ENCODE data around the gene IGDCC3. TPM values are rescaled to one million over a fixed set of nuclear protein-coding genes. Genes with fewer than 3 reads are reported as not detected.
"Not testable (repeated sequence)": the region's sequence is repeated elsewhere in the genome, so short reads cannot be mapped to it uniquely, and the experiment has no call there.

Gene IGDCC3
- total and polyA plus RNA-seq, 2 donors: 0.50 to 1.4 TPM

GRCh38 chr15:65399997-65400396 lies 22.2 kb upstream of the IGDCC3 start:
- Histone ChIP-seq H3K36me3 (ENCODE audit: control insufficient read depth in 2 of 2, insufficient read depth in 2 of 2, low read length in 1 of 2) (no peaks in the 10 kb centered on the region), H3K27ac (ENCODE audit: low read depth in 1 of 2, low read length in 1 of 2) (no peak overlapping the region), H3K4me3 (ENCODE audit: low read length in 2 of 2) (no peak overlapping the region), H3K4me1 (ENCODE audit: control insufficient read depth in 2 of 2, insufficient read depth in 2 of 2, low read length in 2 of 2) (no peaks in the 10 kb centered on the region), H3K9me3 (ENCODE audit: control insufficient read depth in 2 of 2, insufficient read depth in 1 of 2, low read length in 1 of 2) (peaks cover 0 to 2% of the 10 kb centered on the region in 2 donors), H3K27me3 (ENCODE audit: control insufficient read depth in 2 of 2, insufficient read depth in 1 of 2, low read length in 1 of 2) (peaks cover 28 to 68% of the 10 kb centered on the region in 2 donors)
- DNase-seq (ENCODE audit: low read depth in 6 of 9, low spot score in 9 of 9): no peak
- WGBS: 94% methylated on average over 2 of the region's 2 CpGs

GRCh38 chr15:65399001-65399706 lies 21.4 kb upstream of the IGDCC3 start:
- Histone ChIP-seq H3K36me3 (ENCODE audit: control insufficient read depth in 2 of 2, insufficient read depth in 2 of 2, low read length in 1 of 2) (no peaks in the 10 kb centered on the region), H3K27ac (ENCODE audit: low read depth in 1 of 2, low read length in 1 of 2) (no peak overlapping the region), H3K4me1 (ENCODE audit: control insufficient read depth in 2 of 2, insufficient read depth in 2 of 2, low read length in 2 of 2) (no peaks in the 10 kb centered on the region), H3K27me3 (ENCODE audit: control insufficient read depth in 2 of 2, insufficient read depth in 1 of 2, low read length in 1 of 2) (peaks cover 32 to 76% of the 10 kb centered on the region in 2 donors), H3K4me3 (ENCODE audit: low read length in 2 of 2) (no peak overlapping the region), H3K9me3 (ENCODE audit: control insufficient read depth in 2 of 2, insufficient read depth in 1 of 2, low read length in 1 of 2) (peaks cover 0 to 2% of the 10 kb centered on the region in 2 donors)
- WGBS: 95% methylated on average over 11 of the region's 11 CpGs
- no peak for DNase-seq (ENCODE audit: low read depth in 6 of 9, low spot score in 9 of 9)

- not testable (repeated sequence) for H3K27ac ChIP-seq (ENCODE audit: low read depth in 1 of 2, low read length in 1 of 2); H3K4me3 ChIP-seq (ENCODE audit: low read length in 2 of 2); H3K9me3 ChIP-seq (ENCODE audit: control insufficient read depth in 2 of 2, insufficient read depth in 1 of 2, low read length in 1 of 2); DNase-seq (ENCODE audit: low read depth in 6 of 9, low spot score in 9 of 9); H3K4me1 ChIP-seq (ENCODE audit: control insufficient read depth in 2 of 2, insufficient read depth in 2 of 2, low read length in 2 of 2); H3K36me3 ChIP-seq (ENCODE audit: control insufficient read depth in 2 of 2, insufficient read depth in 2 of 2, low read length in 1 of 2)
- WGBS: 95% methylated on average over 16 of the region's 16 CpGs
- peaks cover 32 to 83% of the 10 kb centered on the region in 2 donors for H3K27me3 ChIP-seq (ENCODE audit: control insufficient read depth in 2 of 2, insufficient read depth in 1 of 2, low read length in 1 of 2)
Observed at GRCh38 chr15:65398486-65398885, 20.7 kb upstream of the IGDCC3 start.

- Histone ChIP-seq H3K9me3 (ENCODE audit: control insufficient read depth in 2 of 2, insufficient read depth in 1 of 2, low read length in 1 of 2) (peaks cover 0 to 2% of the 10 kb centered on the region in 2 donors), H3K4me1 (ENCODE audit: control insufficient read depth in 2 of 2, insufficient read depth in 2 of 2, low read length in 2 of 2) (no peaks in the 10 kb centered on the region), H3K36me3 (ENCODE audit: control insufficient read depth in 2 of 2, insufficient read depth in 2 of 2, low read length in 1 of 2) (no peaks in the 10 kb centered on the region), H3K27me3 (ENCODE audit: control insufficient read depth in 2 of 2, insufficient read depth in 1 of 2, low read length in 1 of 2) (peaks cover 37 to 92% of the 10 kb centered on the region in 2 donors), H3K4me3 (ENCODE audit: low read length in 2 of 2) (no peak overlapping the region), H3K27ac (ENCODE audit: low read depth in 1 of 2, low read length in 1 of 2) (no peak overlapping the region)
- WGBS: 13% methylated on average over 10 of the region's 10 CpGs
- no peak for DNase-seq (ENCODE audit: low read depth in 6 of 9, low spot score in 9 of 9)
Observed at GRCh38 chr15:65396965-65397317, 19.1 kb upstream of the IGDCC3 start.

- H3K27me3 ChIP-seq (ENCODE audit: control insufficient read depth in 2 of 2, insufficient read depth in 1 of 2, low read length in 1 of 2): peaks cover 37 to 94% of the 10 kb centered on the region in 2 donors
- no peaks in the 10 kb centered on the region for H3K36me3 ChIP-seq (ENCODE audit: control insufficient read depth in 2 of 2, insufficient read depth in 2 of 2, low read length in 1 of 2)
- H3K4me3 ChIP-seq (ENCODE audit: low read length in 2 of 2): no peak overlapping the region
- 11% methylated on average over 34 of the region's 34 CpGs for whole genome bisulfite sequencing
- no peak for DNase-seq (ENCODE audit: low read depth in 6 of 9, low spot score in 9 of 9)
- H3K9me3 ChIP-seq (ENCODE audit: control insufficient read depth in 2 of 2, insufficient read depth in 1 of 2, low read length in 1 of 2): peaks cover 0 to 2% of the 10 kb centered on the region in 2 donors
- no peak overlapping the region for H3K27ac ChIP-seq (ENCODE audit: low read depth in 1 of 2, low read length in 1 of 2)
- H3K4me1 ChIP-seq (ENCODE audit: control insufficient read depth in 2 of 2, insufficient read depth in 2 of 2, low read length in 2 of 2): no peaks in the 10 kb centered on the region
Observed at GRCh38 chr15:65396283-65396964, 18.6 kb upstream of the IGDCC3 start.

GRCh38 chr15:65395567-65396202 lies 17.9 kb upstream of the IGDCC3 start:
- H3K27me3 ChIP-seq (ENCODE audit: control insufficient read depth in 2 of 2, insufficient read depth in 1 of 2, low read length in 1 of 2): peaks cover 37 to 86% of the 10 kb centered on the region in 2 donors
- DNase-seq (ENCODE audit: low read depth in 6 of 9, low spot score in 9 of 9): no peak
- H3K4me1 ChIP-seq (ENCODE audit: control insufficient read depth in 2 of 2, insufficient read depth in 2 of 2, low read length in 2 of 2): no peaks in the 10 kb centered on the region
- H3K4me3 ChIP-seq (ENCODE audit: low read length in 2 of 2): no peak overlapping the region
- WGBS: 12% methylated on average over 72 of the region's 72 CpGs
- peaks cover 0 to 2% of the 10 kb centered on the region in 2 donors for H3K9me3 ChIP-seq (ENCODE audit: control insufficient read depth in 2 of 2, insufficient read depth in 1 of 2, low read length in 1 of 2)
- H3K27ac ChIP-seq (ENCODE audit: low read depth in 1 of 2, low read length in 1 of 2): no peak overlapping the region
- no peaks in the 10 kb centered on the region for H3K36me3 ChIP-seq (ENCODE audit: control insufficient read depth in 2 of 2, insufficient read depth in 2 of 2, low read length in 1 of 2)

GRCh38 chr15:65394936-65395335 lies 17.1 kb upstream of the IGDCC3 start:
- no peak overlapping the region for H3K27ac ChIP-seq (ENCODE audit: low read depth in 1 of 2, low read length in 1 of 2)
- peaks cover 0 to 2% of the 10 kb centered on the region in 2 donors for H3K9me3 ChIP-seq (ENCODE audit: control insufficient read depth in 2 of 2, insufficient read depth in 1 of 2, low read length in 1 of 2)
- 92% methylated on average over 9 of the region's 9 CpGs for WGBS
- no peak for DNase-seq (ENCODE audit: low read depth in 6 of 9, low spot score in 9 of 9)
- H3K4me3 ChIP-seq (ENCODE audit: low read length in 2 of 2): no peak overlapping the region
- peaks cover 37 to 83% of the 10 kb centered on the region in 2 donors for H3K27me3 ChIP-seq (ENCODE audit: control insufficient read depth in 2 of 2, insufficient read depth in 1 of 2, low read length in 1 of 2)
- H3K4me1 ChIP-seq (ENCODE audit: control insufficient read depth in 2 of 2, insufficient read depth in 2 of 2, low read length in 2 of 2): no peaks in the 10 kb centered on the region
- H3K36me3 ChIP-seq (ENCODE audit: control insufficient read depth in 2 of 2, insufficient read depth in 2 of 2, low read length in 1 of 2): no peaks in the 10 kb centered on the region

GRCh38 chr15:65394280-65394789 lies 16.5 kb upstream of the IGDCC3 start:
- Histone ChIP-seq H3K4me1 (ENCODE audit: control insufficient read depth in 2 of 2, insufficient read depth in 2 of 2, low read length in 2 of 2) (no peaks in the 10 kb centered on the region), H3K27me3 (ENCODE audit: control insufficient read depth in 2 of 2, insufficient read depth in 1 of 2, low read length in 1 of 2) (peaks cover 37 to 81% of the 10 kb centered on the region in 2 donors), H3K4me3 (ENCODE audit: low read length in 2 of 2) (no peak overlapping the region), H3K27ac (ENCODE audit: low read depth in 1 of 2, low read length in 1 of 2) (no peak overlapping the region), H3K36me3 (ENCODE audit: control insufficient read depth in 2 of 2, insufficient read depth in 2 of 2, low read length in 1 of 2) (no peaks in the 10 kb centered on the region), H3K9me3 (ENCODE audit: control insufficient read depth in 2 of 2, insufficient read depth in 1 of 2, low read length in 1 of 2) (peaks cover 0 to 2% of the 10 kb centered on the region in 2 donors)
- 88% methylated on average over 11 of the region's 11 CpGs for WGBS
- DNase-seq (ENCODE audit: low read depth in 6 of 9, low spot score in 9 of 9): no peak

GRCh38 chr15:65393557-65393956 lies 15.8 kb upstream of the IGDCC3 start:
- peaks cover 0 to 2% of the 10 kb centered on the region in 2 donors for H3K9me3 ChIP-seq (ENCODE audit: control insufficient read depth in 2 of 2, insufficient read depth in 1 of 2, low read length in 1 of 2)
- DNase-seq (ENCODE audit: low read depth in 6 of 9, low spot score in 9 of 9): no peak
- H3K27ac ChIP-seq (ENCODE audit: low read depth in 1 of 2, low read length in 1 of 2): no peak overlapping the region
- H3K4me3 ChIP-seq (ENCODE audit: low read length in 2 of 2): no peak overlapping the region
- WGBS: 87% methylated on average over 8 of the region's 8 CpGs
- no peaks in the 10 kb centered on the region for H3K36me3 ChIP-seq (ENCODE audit: control insufficient read depth in 2 of 2, insufficient read depth in 2 of 2, low read length in 1 of 2)
- no peaks in the 10 kb centered on the region for H3K4me1 ChIP-seq (ENCODE audit: control insufficient read depth in 2 of 2, insufficient read depth in 2 of 2, low read length in 2 of 2)
- H3K27me3 ChIP-seq (ENCODE audit: control insufficient read depth in 2 of 2, insufficient read depth in 1 of 2, low read length in 1 of 2): peaks cover 37 to 79% of the 10 kb centered on the region in 2 donors

All from thymus (tissue), 11 donors.